ENCODE results near the gene UBE2L5.
"Not testable (repeated sequence)": the region's sequence is repeated elsewhere in the genome, so short reads cannot be mapped to it uniquely, and the experiment has no call there.

The UBE2L5 gene

GRCh38 chr13:30437177-30437576, 14.9 kb downstream of the UBE2L5 start:
- in situ Hi-C loops (cut with MboI; ENCODE audit: low sequenced_read_pairs), result no loop called here

DNA sequence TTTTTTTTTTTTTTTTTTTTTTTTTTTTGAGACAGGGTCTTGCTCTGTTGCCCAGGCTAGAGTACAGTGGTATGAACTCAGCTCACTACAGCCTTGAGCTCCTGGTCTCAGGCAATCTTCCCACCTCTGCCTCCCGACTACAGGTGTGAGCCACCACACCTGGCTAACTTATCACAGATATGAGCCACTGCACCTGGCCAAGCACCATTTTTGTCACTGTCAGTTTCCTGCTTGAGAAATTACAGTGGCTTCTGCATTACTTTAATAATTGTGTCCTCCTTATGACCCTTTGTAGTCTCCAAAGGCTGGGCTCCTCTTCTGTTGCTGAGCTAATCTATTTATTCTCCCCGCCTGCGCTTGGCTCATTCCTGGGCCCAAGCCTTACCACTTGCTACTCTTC, 16.0 kb downstream of the UBE2L5 start:
- in situ Hi-C loops (cut with MboI; ENCODE audit: low sequenced_read_pairs), result no loop called here

- in situ Hi-C loops (cut with MboI; ENCODE audit: low sequenced_read_pairs), result no loop called here
Measured at GRCh38 chr13:30440910-30441703, 18.8 kb downstream of the UBE2L5 start.

DNA sequence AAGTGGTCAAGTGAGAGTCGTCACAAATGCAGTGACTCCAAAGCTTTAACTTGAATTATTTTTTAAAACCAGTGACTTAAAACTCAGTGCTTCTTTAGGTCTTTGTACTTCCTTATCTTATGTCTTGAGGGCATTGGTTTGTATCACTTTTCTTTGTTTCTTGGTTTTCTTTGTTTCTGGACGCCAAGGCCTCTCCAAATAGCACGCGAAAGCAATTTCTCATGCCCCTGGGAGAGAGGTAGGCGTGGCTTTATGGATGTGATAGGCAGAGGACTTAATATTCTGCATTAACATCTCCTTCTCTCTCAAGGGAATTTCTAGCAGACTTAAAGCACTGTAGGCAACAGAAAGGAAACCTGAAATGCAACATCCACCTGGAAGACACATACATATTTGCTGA, 20.6 kb downstream of the UBE2L5 start:
- in situ Hi-C loops (cut with MboI; ENCODE audit: low sequenced_read_pairs), result no loop called here

- in situ Hi-C loops (cut with MboI; ENCODE audit: low sequenced_read_pairs), result not testable (repeated sequence)
Measured at GRCh38 chr13:30443491-30443890, 21.2 kb downstream of the UBE2L5 start.

DNA sequence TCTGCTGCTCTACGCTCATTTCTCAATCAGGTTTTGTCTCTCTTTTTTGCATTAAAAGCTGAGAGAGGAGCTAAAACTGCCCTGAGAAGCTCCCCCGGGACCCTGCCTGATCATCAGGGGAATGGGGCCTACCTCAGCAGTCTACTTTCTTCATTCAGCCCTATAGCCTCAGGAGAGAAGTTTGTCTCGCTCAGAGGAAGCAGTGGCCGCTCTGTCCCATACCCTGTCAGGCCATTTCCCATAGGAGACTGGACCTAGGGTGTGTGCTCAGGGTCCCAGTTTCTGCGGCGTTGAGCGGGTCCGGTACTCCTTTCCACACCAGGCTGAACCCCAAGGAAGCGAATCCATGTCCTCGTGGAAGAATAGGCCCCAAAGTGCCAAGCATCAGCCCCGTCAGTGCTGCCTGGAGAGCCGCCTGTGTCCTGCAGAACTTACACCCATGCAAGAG, 21.7 kb downstream of the UBE2L5 start:
- in situ Hi-C loops (cut with MboI; ENCODE audit: low sequenced_read_pairs), result no loop called here

GRCh38 chr13:30446126-30446500, 23.8 kb downstream of the UBE2L5 start:
- in situ Hi-C loops (cut with MboI; ENCODE audit: low sequenced_read_pairs), result no loop called here

DNA sequence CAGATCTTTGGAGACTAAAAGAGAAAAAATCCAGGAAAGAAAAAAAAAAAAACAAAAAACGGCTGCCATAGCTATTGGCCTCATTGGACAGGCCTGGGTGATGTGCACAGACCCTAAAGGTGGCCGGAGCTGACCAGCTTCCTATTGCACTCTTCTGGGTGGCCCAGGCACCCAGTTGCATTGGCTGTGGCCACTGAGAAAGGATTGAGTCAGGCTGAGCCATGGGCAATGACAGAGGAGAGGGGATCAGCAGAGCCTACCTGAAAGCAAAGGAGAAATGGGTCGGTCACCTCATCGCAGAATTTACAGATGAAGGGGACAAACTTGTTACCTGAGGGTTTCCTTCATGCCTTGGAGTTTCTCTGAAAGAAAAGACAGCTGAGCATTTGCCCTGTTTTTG, 26.1 kb downstream of the UBE2L5 start:
- in situ Hi-C loops (cut with MboI; ENCODE audit: low sequenced_read_pairs), result no loop called here

- in situ Hi-C loops (cut with MboI; ENCODE audit: low sequenced_read_pairs), result no loop called here
Measured at GRCh38 chr13:30450066-30450465, 27.8 kb downstream of the UBE2L5 start.

DNA sequence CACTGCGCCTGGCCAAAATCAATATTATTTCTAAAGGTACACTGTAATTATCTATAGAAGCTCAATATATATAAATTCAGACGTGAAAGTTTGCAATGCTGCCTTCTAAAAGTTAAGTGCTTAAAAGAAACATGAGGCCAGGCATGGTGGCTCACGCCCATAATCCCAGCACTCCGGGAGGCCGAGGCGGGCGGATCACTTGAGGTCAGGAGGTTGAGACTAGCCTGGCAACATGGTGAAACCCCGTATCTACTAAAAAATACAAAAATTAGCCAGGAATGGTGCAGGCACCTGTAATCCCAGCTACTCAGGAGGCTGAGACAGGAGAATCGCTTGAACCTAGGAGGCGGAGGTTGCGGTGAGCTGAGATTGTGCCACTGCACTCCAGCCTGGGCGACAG, 29.2 kb downstream of the UBE2L5 start:
- in situ Hi-C loops (cut with MboI; ENCODE audit: low sequenced_read_pairs), result not testable (repeated sequence)

GRCh38 chr13:30453727-30454126, 31.4 kb downstream of the UBE2L5 start:
- in situ Hi-C loops (cut with MboI; ENCODE audit: low sequenced_read_pairs), result no loop called here

GRCh38 chr13:30454991-30455390, 32.7 kb downstream of the UBE2L5 start:
- in situ Hi-C loops (cut with MboI; ENCODE audit: low sequenced_read_pairs), result no loop called here

DNA sequence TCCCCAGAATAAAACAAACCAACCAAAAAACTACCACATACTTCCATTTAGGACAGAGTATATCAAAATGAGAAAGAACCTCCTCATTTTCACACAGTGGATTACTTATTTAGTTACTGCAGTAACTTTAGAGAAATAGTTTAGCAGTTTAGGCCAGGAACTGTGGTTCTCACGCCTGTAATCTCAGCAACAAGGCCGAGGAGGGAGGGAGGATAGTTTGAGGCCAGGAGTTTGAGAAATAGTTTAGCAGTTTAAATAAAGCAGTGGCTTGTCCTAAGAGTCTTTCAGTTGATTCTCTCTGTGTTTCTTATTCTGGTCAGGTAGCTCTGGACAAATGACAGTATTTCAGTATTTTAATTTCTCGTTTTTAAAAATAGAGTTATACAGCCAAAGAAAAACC, 34.0 kb downstream of the UBE2L5 start:
- in situ Hi-C loops (cut with MboI; ENCODE audit: low sequenced_read_pairs), result no loop called here

- in situ Hi-C loops (cut with MboI; ENCODE audit: low sequenced_read_pairs), result no loop called here
Measured at GRCh38 chr13:30457306-30457891, 35.1 kb downstream of the UBE2L5 start.

DNA sequence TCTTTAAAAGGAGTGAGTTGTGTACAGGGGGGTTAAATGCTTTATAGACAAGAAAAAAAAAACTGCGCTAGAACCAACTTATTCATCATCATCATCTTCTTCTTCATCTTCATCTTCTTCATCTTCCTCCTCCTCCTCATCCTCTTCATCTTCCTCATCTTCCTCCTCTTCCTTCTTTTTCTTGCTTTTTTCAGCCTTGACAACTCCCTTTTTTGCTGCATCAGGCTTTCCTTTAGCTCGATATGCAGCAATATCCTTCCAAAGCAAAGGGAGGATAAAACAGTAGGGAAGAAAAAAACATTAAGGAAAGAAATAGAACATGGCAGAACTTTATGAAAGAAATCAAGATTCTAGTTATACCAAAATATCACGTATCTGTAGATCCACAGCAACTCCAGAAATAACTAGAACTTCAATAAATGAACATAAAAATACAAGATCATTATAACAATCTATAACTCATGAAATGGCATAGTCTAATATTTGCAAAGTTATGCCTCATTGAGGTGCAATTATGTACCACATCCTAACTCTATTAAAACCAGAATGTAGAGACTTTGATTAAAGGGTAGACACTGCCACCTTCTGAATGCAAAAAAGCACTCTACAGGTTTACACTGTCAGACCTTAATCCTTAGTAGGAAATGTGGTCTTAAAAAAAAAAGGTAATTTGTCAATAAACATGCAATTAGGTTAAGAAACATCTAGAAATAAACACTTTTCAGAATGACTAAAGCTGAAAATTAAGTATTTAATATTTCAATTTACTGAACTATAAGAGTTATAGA, 39.2 kb downstream of the UBE2L5 start:
- in situ Hi-C loops (cut with MboI; ENCODE audit: low sequenced_read_pairs), result not testable (repeated sequence)

DNA sequence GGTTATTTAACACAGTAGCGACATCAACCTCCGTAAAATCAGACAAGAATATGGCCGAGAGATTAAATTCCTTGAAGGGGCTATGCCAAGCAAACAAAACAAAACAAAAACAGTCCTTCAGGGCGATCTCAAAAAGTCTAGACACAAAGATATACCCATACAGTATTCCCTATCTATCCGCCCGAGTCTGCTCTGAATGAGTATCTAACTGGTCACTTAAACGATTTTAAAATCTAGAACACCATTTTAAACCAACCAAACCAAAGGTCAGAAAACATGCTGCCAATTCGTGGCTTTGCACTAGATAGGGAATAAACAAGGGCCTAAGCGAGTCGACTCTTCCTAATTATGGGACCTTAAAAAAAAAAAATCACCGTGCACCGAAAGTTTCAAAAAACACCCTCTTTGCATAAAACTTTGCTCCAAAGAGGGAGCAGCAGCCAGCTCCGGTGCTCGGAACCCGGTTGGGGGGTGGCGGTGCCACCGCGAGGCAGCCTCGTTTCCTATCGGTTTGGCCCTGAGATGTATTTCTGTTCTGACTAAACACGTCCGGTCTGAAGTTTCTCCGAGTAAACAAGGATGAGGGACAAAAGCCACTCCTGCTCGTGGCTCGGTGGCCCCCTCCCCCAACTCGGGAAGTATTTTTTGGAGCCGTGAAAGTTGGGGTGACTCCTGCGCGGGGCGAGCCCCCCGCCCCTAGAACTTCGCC, 41.6 kb downstream of the UBE2L5 start:
- in situ Hi-C loops (cut with MboI; ENCODE audit: low sequenced_read_pairs), result no loop called here

- in situ Hi-C loops (cut with MboI; ENCODE audit: low sequenced_read_pairs), result no loop called here
Measured at GRCh38 chr13:30464496-30465342, 42.4 kb downstream of the UBE2L5 start.

DNA sequence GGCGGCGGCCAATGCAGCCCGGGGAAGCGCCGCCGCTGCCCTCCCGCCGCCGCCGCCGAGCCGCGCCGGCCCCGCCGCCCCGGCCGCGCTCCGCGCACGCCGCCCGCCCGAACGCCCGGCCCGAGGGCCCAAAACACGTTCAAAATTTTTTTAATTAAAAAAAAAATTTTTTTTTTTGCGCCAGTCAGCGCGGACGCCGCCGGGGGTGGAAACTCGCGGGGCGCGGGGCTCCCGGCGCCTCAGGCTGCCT, 43.0 kb downstream of the UBE2L5 start:
- in situ Hi-C loops (cut with MboI; ENCODE audit: low sequenced_read_pairs), result no loop called here

DNA sequence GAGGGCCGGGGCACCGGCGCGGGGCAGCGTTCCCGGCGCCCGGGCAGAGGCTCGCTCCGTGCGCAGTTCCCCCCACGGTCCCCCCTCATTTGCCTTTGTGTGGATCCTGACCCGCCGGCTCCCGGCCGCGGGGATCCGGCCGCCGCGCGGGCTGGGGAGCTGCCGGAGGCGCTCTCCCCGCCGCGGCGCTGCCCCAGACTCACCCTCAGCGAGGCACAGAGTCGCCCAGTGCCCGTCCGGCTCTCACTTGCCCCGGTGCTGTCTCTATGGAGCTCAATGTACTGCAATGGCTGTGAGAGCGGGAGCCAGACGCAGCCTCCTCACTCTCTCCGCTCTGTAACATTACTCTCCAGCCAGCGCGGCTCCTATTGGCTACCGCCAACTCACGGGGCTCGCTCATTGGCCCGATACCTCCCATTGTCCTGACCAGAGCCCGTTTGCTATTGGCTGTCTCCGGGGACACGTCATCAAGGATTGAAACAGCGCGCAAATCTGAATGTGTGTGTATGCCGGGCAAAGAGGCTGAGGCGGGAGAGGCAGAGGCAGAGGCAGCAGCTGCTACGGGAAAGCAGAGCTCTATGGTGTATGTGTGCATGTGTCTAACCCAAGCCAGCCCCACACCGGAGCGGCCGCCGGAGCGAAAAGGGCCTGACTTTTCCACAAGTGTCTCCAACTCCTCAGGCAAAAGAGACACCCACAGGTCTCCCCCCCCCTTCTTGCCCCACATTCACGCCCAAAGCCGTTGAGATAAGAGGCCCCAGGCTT, 43.5 kb downstream of the UBE2L5 start, which contains the start of gene HMGB1:
Gene HMGB1 (minus strand): TSS at position 344 of the 765 bp plus-strand sequence. CDS start 2,256 bp downstream, outside the sequence.
- in situ Hi-C loops (cut with MboI; ENCODE audit: low sequenced_read_pairs), result no loop called here

DNA sequence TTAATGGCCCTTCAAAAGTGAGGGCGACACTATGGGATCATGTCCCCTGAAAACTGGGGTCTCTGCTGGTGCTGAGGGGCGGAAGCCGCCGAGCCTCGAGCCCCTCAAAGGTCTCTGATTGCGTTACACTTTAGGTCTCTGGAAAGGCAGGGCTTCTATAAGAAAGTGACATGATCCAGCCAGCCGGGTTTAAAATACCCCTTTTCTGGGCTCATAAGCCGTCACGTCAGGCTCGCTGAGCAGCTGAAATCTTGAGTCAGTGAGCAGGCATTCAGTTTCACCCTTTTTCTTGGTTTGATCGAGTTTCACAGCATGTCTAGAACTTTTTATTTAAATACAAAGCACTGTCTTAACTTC, 44.0 kb downstream of the UBE2L5 start:
- in situ Hi-C loops (cut with MboI; ENCODE audit: low sequenced_read_pairs), result no loop called here
